Natural killer cell (primary cell): ENCODE data around the gene ISG20. TPM values are rescaled to one million over a fixed set of nuclear protein-coding genes. Genes with fewer than 3 reads are reported as not detected.

ENCODE experiments used
- ATAC-seq, 3 donors: fragments of 150-1000 bp in 2 of 3; fragments of 200-7000 bp in 1 of 3; cut with Tn5 transposase; 1 replicate in 1 of 3; 2 replicates in 2 of 3; pipeline ENCODE4 v1.10.0; 2021; ENCODE audit warnings: mild to moderate bottlenecking in 2 of 3, moderate library complexity in 2 of 3
- DNase-seq, 2 donors: peaks; one replicate each; pipeline versions ENCODE4 v3.0.0 to v3.0.0-alpha.2; 2013 to 2021; ENCODE audit warnings: mixed read lengths in 1 of 2
- H3K27ac ChIP-seq: one replicate; pipeline ENCODE4 v1.5.1; 2013; ENCODE audit warnings: mild to moderate bottlenecking, low read length
- H3K27me3 ChIP-seq: one replicate; pipeline ENCODE4 v1.6.1; 2013; ENCODE audit warnings: low read length; ENCODE audit not compliant: control insufficient read depth, insufficient read depth
- H3K36me3 ChIP-seq: one replicate; pipeline ENCODE4 v1.6.1; 2013; ENCODE audit warnings: low read length; ENCODE audit not compliant: control insufficient read depth, insufficient read depth
- H3K4me1 ChIP-seq: one replicate; pipeline ENCODE4 v1.6.1; 2013; ENCODE audit warnings: low read length; ENCODE audit not compliant: control insufficient read depth, insufficient read depth
- H3K4me3 ChIP-seq: one replicate; pipeline ENCODE4 v1.5.1; 2013; ENCODE audit warnings: low read length
- H3K9me3 ChIP-seq: one replicate; pipeline ENCODE4 v1.6.1; 2013; ENCODE audit warnings: low read length; ENCODE audit not compliant: control insufficient read depth, insufficient read depth
- H3K27ac Mint-ChIP-seq, 2 donors: one replicate each; pipeline ENCODE4 v1.8.0; 2022; ENCODE audit warnings: mild to moderate bottlenecking in 2 of 2, mixed read lengths in 2 of 2, moderate library complexity in 1 of 2
- H3K27me3 Mint-ChIP-seq, 2 donors: one replicate each; pipeline ENCODE4 v1.8.0; 2022; ENCODE audit warnings: low read depth in 2 of 2, mixed read lengths in 2 of 2
- H3K36me3 Mint-ChIP-seq: one replicate; pipeline ENCODE4 v1.8.0; 2022; ENCODE audit warnings: mixed read lengths
- H3K4me1 Mint-ChIP-seq, 2 donors: one replicate each; pipeline ENCODE4 v1.8.0; 2022; ENCODE audit warnings: mixed read lengths in 2 of 2
- H3K4me3 Mint-ChIP-seq: one replicate; pipeline ENCODE4 v1.8.0; 2022; ENCODE audit warnings: mild to moderate bottlenecking, moderate library complexity, mixed read lengths
- H3K9me3 Mint-ChIP-seq, 2 donors: one replicate each; pipeline ENCODE4 v1.8.0; 2022; ENCODE audit warnings: mixed read lengths in 2 of 2
- WGBS: methylation state at CpG from one replicate; pipeline ENCODE4 v1.1.7; 2013; ENCODE audit warnings: missing lambda C conversion rate; ENCODE audit not compliant: insufficient coverage; 5-methylcytosine and 5-hydroxymethylcytosine counted together
- intact Hi-C: fragments of 100-400 bp; cut with micrococcal nuclease; formaldehyde crosslinking; loops from one replicate; pipeline ENCODE4 v1.14.2; 2022
- total RNA-seq, 4 donors: library from RNA; stranded (reverse); fragments of 120-200 nt in 1 of 4; gene quantifications; one replicate each; pipeline versions ENCODE4 v1.2.3 to v1.2.4, GENCODE V29; 2013 to 2022
- TF ChIP-seq, protein P1 (sequence below): fragments of 200-600 bp; IDR thresholded peaks from one replicate; pipeline ENCODE4 v1.8.0; 2022; ENCODE audit warnings: antibody characterized with exemption

ISG20 gene
- total RNA-seq, 3 donors from 2014 or later (not counting 1 experiment from before 2014, with no cell fraction given), result 80.6 to 137 (median 116) TPM

DNA sequence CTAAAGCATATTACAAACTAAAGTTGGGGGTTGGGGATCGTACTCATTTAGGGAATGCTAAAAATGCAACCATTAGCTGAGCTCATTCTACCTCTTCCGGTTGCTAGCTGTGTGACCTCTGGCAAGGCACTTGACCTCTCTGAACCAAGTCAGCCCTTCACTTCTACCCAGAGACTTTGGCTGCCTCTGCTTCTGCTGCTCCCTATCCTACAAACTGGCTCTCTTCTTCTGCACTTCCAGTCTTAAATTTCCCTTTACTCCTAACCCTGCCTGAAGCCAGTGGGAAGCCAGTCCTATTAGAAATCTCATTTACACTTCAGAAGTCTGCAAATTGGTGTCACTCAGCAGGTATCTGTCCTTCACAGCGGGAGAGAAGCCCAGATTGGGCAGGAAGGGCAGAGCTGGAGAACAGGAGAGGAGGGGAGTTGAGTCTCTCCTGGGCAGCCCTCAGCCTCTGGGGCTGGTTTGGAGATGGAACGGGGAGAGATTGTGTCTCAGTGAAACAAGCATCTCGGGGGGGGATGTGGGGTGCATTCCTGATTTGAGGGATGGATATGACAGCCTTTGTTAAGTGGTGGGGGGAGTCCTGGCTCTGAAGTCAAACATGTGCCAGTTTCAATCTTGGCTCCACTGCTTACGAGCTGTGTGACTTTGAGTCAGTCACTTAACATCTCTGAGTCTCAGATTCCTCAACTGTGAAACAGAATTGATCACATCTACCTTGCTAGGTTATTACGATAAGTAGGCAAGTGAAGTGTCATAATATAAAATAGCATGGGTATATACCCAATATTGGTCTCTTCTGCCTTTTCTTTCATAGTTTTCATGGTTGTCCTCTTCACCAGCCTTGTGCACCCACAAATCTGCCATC, 25.5 kb upstream of the ISG20 start:
- Mint-ChIP-seq H3K4me3 (no peak overlapping the region), H3K9me3 (no peaks in the 10 kb centered on the region), H3K27me3 (peaks cover 50 to 86% of the 10 kb centered on the region in 2 donors), H3K27ac (no peak overlapping the region), H3K36me3 (no peaks in the 10 kb centered on the region), H3K4me1 (no peaks in the 10 kb centered on the region)
- DNase-seq (no peak), ATAC-seq (no peak)
- Histone ChIP-seq H3K27me3 (peaks cover 7% of the 10 kb centered on the region), H3K27ac (no peak overlapping the region), H3K36me3 (no peaks in the 10 kb centered on the region), H3K4me1 (no peaks in the 10 kb centered on the region), H3K4me3 (no peak overlapping the region), H3K9me3 (no peaks in the 10 kb centered on the region)
- intact Hi-C loops, result no loop called here
- 80% methylated on average over 6 of the region's 7 CpGs for WGBS
- TF ChIP-seq, protein P1, sequence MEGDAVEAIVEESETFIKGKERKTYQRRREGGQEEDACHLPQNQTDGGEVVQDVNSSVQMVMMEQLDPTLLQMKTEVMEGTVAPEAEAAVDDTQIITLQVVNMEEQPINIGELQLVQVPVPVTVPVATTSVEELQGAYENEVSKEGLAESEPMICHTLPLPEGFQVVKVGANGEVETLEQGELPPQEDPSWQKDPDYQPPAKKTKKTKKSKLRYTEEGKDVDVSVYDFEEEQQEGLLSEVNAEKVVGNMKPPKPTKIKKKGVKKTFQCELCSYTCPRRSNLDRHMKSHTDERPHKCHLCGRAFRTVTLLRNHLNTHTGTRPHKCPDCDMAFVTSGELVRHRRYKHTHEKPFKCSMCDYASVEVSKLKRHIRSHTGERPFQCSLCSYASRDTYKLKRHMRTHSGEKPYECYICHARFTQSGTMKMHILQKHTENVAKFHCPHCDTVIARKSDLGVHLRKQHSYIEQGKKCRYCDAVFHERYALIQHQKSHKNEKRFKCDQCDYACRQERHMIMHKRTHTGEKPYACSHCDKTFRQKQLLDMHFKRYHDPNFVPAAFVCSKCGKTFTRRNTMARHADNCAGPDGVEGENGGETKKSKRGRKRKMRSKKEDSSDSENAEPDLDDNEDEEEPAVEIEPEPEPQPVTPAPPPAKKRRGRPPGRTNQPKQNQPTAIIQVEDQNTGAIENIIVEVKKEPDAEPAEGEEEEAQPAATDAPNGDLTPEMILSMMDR, result no peak

GRCh38 chr15:88615303-88616107, 23.3 kb upstream of the ISG20 start:
- no peak for ATAC-seq
- no peak overlapping the region for H3K27ac Mint-ChIP-seq
- H3K4me1 Mint-ChIP-seq, result no peaks in the 10 kb centered on the region
- WGBS, result 86% methylated on average over 10 of the region's 11 CpGs
- no peak overlapping the region for H3K4me3 Mint-ChIP-seq
- no peaks in the 10 kb centered on the region for H3K9me3 ChIP-seq
- TF ChIP-seq, protein P1, result no peak
- intact Hi-C loops, result no loop called here
- no peak overlapping the region for H3K4me3 ChIP-seq
- peaks cover 39 to 81% of the 10 kb centered on the region in 2 donors for H3K27me3 Mint-ChIP-seq
- no peak for DNase-seq
- no peaks in the 10 kb centered on the region for H3K36me3 ChIP-seq
- H3K27ac ChIP-seq, result no peak overlapping the region
- peaks cover 2% of the 10 kb centered on the region for H3K4me1 ChIP-seq
- H3K9me3 Mint-ChIP-seq, result no peaks in the 10 kb centered on the region
- no peaks in the 10 kb centered on the region for H3K27me3 ChIP-seq
- H3K36me3 Mint-ChIP-seq, result no peaks in the 10 kb centered on the region

- H3K36me3 ChIP-seq, result no peaks in the 10 kb centered on the region
- ATAC-seq, result no peak
- intact Hi-C loops, result no loop called here
- no peak overlapping the region for H3K4me3 ChIP-seq
- Mint-ChIP-seq H3K9me3 (no peaks in the 10 kb centered on the region), H3K4me1 (peaks cover 5% of the 10 kb centered on the region in 2 donors), H3K27ac (no peak overlapping the region), H3K36me3 (no peaks in the 10 kb centered on the region), H3K4me3 (no peak overlapping the region), H3K27me3 (peaks cover 32 to 73% of the 10 kb centered on the region in 2 donors)
- H3K4me1 ChIP-seq, result peaks cover 7% of the 10 kb centered on the region
- H3K27ac ChIP-seq, result no peak overlapping the region
- WGBS, result 88% methylated on average over 4 of the region's 4 CpGs
- DNase-seq, result no peak
- H3K27me3 ChIP-seq, result no peaks in the 10 kb centered on the region
- no peaks in the 10 kb centered on the region for H3K9me3 ChIP-seq
- TF ChIP-seq, protein P1, result no peak
Observed at GRCh38 chr15:88616240-88616639, 22.6 kb upstream of the ISG20 start.
